ENCODE data around the gene BIRC2.

DNA sequence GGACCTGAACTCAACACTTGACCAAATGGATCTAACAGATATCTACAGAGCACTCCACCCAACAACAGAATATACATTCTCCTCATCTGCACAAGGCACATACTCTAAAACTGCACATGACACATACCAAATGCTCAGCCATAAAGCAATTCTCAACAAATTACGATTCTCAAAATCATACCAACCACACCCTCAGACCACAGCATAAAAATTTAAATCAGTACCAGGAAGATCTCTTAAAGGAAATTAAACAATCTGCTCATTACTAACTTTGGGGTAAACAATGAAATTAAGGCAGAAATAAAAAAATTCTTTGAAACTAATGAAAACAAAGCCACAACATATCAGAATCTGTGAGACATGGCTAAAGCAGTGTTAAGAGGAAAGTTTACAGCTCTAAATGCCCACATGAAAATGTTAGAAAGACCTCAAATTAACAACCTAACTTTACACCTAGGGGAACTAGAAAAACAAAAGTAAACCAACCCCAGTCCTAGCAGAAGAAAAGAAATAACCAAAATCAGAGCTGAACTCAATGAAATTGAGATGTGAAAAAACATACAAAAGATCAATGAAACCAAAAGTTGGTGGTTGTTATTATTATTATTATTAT is 68.4 kb downstream of the BIRC2 start:
- no peak for TF ChIP-seq CTCF (IDR thresholded peaks at IDR 0.05)
- TF ChIP-seq POLR2A (IDR thresholded peaks at IDR 0.05; ENCODE audit: low read depth): no peak
- no peak for TF ChIP-seq POLR2AphosphoS5 (IDR thresholded peaks at IDR 0.05)
